Measurements from ENCODE around the gene TUBB3.
"Not testable (repeated sequence)": the region's sequence is repeated elsewhere in the genome, so short reads cannot be mapped to it uniquely, and the experiment has no call there.

TUBB3 gene

DNA sequence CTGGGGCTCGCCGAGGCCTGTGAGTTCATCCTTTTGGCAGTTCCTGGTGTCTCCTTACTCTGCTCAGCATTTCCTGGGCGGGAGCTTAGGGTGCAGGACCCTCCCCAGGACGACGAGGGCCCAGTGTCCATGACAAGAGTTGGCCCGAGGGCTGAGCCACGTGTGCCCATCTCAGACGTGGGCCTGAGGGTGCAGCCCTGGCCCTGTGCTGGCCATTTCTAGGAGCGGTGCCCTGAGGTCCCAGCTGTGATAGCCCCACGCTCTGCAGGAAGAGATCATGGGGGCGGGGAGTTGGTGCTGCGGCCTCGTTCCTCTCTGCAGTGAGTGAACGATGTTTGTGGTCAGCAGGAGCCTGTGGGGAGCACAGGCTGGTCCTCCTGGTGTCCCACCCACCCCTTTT lies 10.5 kb upstream of the TUBB3 start:
- DNase-seq (ENCODE audit: insufficient read length), result no peak
- TF ChIP-seq TAF1 (IDR thresholded peaks at IDR 0.05; ENCODE audit: borderline replicate concordance, low read depth, low read length) (no peak), POLR2A (IDR thresholded peaks at IDR 0.05; ENCODE audit: low read depth, low read length) (0 out of 2 replicates have a peak, but pooled peaks have one; percentile 26)
- FAIRE-seq, result no peak

DNA sequence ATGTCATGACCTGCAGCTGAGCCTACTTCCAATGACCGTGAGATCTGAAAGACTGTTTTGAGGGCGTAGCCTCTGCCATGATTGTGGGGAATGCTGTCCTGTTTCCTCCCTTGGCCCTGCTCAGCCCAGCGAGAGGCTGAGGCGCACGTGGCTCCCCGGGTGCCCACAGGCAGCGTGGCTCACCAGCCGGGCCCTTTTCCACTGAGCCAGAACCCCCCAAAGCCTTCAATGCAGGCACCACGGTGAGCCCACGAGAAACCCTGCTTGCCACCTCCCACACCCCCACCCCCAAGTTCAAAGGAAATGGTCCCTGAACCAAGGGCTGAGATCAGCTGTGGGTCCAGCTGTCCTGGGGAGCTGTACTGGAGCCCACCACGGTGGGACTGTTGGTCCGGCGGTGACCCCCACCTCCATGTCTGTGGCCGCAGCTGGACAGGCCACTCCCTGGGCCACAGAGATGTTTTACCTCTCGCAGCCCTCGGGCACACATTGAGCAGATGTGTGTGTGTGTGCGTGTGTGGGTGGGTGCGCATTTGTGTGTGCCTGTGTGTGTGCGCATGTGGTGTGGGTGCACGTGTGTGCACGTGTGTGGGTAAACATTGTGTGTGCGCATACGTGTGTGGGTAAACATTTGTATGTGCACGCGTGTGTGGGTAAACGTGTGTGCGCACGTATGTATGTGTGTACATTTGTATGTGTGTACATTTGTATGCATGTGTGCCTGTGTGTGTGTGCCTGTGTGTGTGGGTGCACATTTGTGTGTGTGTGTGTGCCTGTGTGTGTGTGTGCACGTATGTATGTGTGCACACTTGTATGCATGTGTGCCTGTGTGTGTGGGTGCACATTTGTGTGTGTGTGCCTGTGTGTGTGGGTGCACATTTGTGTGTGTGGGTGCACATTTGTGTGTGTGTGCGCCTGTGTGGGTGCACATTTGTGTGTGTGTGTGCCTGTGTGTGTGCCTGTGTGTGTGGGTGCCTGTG lies 9.4 kb upstream of the TUBB3 start:
- TF ChIP-seq POLR2A (IDR thresholded peaks at IDR 0.05; ENCODE audit: low read depth, low read length) (no peak), TAF1 (IDR thresholded peaks at IDR 0.05; ENCODE audit: borderline replicate concordance, low read depth, low read length) (no peak), POLR2AphosphoS5 (IDR thresholded peaks at IDR 0.05; ENCODE audit: low read depth, low read length) (no peak)
- FAIRE-seq (no peak), DNase-seq (ENCODE audit: insufficient read length) (no peak)

DNA sequence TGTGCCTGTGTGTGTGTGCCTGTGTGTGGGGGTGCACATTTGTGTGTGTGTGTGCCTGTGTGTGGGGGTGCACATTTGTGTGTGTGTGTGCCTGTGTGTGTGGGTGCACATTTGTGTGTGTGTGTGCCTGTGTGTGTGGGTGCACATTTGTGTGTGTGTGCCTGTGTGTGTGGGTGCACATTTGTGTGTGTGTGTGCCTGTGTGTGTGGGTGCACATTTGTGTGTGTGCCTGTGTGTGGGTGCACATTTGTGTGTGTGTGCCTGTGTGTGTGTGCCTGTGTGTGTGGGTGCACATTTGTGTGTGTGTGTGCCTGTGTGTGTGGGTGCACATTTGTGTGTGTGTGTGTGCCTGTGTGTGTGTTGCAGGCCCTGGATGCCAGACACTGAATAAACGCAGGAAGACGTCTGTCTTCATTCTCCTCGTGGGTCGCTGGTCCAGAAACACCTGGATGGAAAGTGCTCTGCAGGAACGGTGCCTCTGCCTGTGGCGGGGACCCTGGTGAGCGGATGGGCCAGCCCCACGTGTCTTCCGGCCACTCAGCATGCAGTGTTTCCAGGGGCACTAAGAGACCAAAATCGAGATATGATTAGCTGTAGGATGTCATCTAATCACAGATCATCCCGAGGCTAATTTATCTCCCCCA lies 8.4 kb upstream of the TUBB3 start:
- not testable (repeated sequence) for FAIRE-seq; DNase-seq (ENCODE audit: insufficient read length)

GRCh38 chr16:89915303-89916232 lies 7.6 kb upstream of the TUBB3 start:
- TF ChIP-seq TAF1 (IDR thresholded peaks at IDR 0.05; ENCODE audit: borderline replicate concordance, low read depth, low read length) (no peak), POLR2A (IDR thresholded peaks at IDR 0.05; ENCODE audit: low read depth, low read length) (no peak), POLR2AphosphoS5 (IDR thresholded peaks at IDR 0.05; ENCODE audit: low read depth, low read length) (no peak)
- FAIRE-seq (no peak), DNase-seq (ENCODE audit: insufficient read length) (no peak)

- DNase-seq (ENCODE audit: insufficient read length), result peak; percentile 88
- peak; percentile 97 for FAIRE-seq
Measured at GRCh38 chr16:89917773-89918452, 5.2 kb upstream of the TUBB3 start.

DNA sequence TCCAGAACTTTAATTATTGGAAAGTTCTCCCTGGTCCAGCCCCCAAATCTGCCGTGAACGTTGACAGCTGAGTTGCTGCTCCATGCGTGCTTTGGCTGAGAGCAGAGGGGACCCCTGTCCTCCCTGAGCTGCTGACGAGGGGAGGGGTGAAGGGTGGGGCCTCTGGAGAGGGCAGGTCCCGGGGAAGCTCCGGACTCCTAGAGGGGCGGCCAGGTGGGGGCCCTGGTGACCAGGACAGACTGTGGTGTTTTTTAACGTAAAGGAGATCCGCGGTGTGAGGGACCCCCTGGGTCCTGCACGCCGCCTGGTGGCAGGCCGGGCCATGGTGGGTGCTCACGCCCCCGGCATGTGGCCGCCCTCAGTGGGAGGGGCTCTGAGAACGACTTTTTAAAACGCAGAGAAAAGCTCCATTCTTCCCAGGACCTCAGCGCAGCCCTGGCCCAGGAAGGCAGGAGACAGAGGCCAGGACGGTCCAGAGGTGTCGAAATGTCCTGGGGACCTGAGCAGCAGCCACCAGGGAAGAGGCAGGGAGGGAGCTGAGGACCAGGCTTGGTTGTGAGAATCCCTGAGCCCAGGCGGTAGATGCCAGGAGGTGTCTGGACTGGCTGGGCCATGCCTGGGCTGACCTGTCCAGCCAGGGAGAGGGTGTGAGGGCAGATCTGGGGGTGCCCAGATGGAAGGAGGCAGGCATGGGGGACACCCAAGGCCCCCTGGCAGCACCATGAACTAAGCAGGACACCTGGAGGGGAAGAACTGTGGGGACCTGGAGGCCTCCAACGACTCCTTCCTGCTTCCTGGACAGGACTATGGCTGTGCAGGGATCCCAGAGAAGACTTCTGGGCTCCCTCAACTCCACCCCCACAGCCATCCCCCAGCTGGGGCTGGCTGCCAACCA lies 4.4 kb upstream of the TUBB3 start, which contains the start of gene MC1R:
Gene MC1R, plus strand, starts transcription at position 410 of the 895 bp plus-strand sequence. Its CDS starts 397 bp downstream, at position 807.
- TF ChIP-seq POLR2A (IDR thresholded peaks at IDR 0.05; ENCODE audit: low read depth, low read length), result no peak
- FAIRE-seq, result peak; percentile 54
- peak; percentile 58 for DNase-seq (ENCODE audit: insufficient read length)

More at GRCh38 chr16:89917773-89918452, 5.2 kb upstream of the TUBB3 start:
- TF ChIP-seq POLR2AphosphoS5 (IDR thresholded peaks at IDR 0.05; ENCODE audit: low read depth, low read length) (no peak), POLR2A (IDR thresholded peaks at IDR 0.05; ENCODE audit: low read depth, low read length) (peak; percentile 24; the same call in 1 of the 2 replicates), TAF1 (IDR thresholded peaks at IDR 0.05; ENCODE audit: borderline replicate concordance, low read depth, low read length) (no peak)

- FAIRE-seq (no peak), DNase-seq (ENCODE audit: insufficient read length) (no peak)
- TF ChIP-seq POLR2A (IDR thresholded peaks at IDR 0.05; ENCODE audit: low read depth, low read length) (no peak), POLR2AphosphoS5 (IDR thresholded peaks at IDR 0.05; ENCODE audit: low read depth, low read length) (no peak), TAF1 (IDR thresholded peaks at IDR 0.05; ENCODE audit: borderline replicate concordance, low read depth, low read length) (no peak)
Measured at GRCh38 chr16:89919535-89920406, 3.4 kb upstream of the TUBB3 start.

DNA sequence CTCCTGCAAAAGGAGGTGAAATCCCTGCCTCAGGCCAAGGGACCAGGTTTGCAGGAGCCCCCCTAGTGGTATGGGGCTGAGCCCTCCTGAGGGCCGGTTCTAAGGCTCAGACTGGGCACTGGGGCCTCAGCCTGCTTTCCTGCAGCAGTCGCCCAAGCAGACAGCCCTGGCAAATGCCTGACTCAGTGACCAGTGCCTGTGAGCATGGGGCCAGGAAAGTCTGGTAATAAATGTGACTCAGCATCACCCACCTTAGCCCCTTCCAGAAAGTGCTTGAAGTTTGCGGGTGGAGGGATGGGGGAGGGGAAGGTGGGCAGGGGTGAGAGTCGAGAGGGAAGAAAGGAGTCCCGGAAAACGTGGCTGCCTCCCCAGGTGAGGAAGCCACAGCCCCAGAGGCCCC lies 2.4 kb upstream of the TUBB3 start:
- DNase-seq (ENCODE audit: insufficient read length) (no peak), FAIRE-seq (no peak)
- TF ChIP-seq POLR2A (IDR thresholded peaks at IDR 0.05; ENCODE audit: low read depth, low read length) (no peak), POLR2AphosphoS5 (IDR thresholded peaks at IDR 0.05; ENCODE audit: low read depth, low read length) (no peak), TAF1 (IDR thresholded peaks at IDR 0.05; ENCODE audit: borderline replicate concordance, low read depth, low read length) (no peak)

- DNase-seq (ENCODE audit: insufficient read length) (no peak), FAIRE-seq (no peak)
- no peak for TF ChIP-seq POLR2A (IDR thresholded peaks at IDR 0.05; ENCODE audit: low read depth, low read length)
- TF ChIP-seq TAF1 (IDR thresholded peaks at IDR 0.05; ENCODE audit: borderline replicate concordance, low read depth, low read length), result no peak
- TF ChIP-seq POLR2AphosphoS5 (IDR thresholded peaks at IDR 0.05; ENCODE audit: low read depth, low read length), result no peak
Measured at GRCh38 chr16:89921131-89921701, 1.9 kb upstream of the TUBB3 start.

Data from GM12892 (cell line).